IPS-15b (cell line): ENCODE data around the gene TUBB.
A peak's percentile ranks its signal among the peaks of the same experiment; 100 is the strongest.
"Not testable (repeated sequence)": the region's sequence is repeated elsewhere in the genome, so short reads cannot be mapped to it uniquely, and the experiment has no call there.

Experiments
- H3K27me3 ChIP-seq: one replicate; pipeline ENCODE4 v1.6.1; 2013; ENCODE audit warnings: low read length; ENCODE audit not compliant: control insufficient read depth, insufficient read depth
- H3K36me3 ChIP-seq: one replicate; pipeline ENCODE4 v1.6.1; 2013; ENCODE audit warnings: low read length; ENCODE audit not compliant: control insufficient read depth, insufficient read depth
- H3K4me1 ChIP-seq: one replicate; pipeline ENCODE4 v1.6.1; 2013; ENCODE audit warnings: mild to moderate bottlenecking, low read length; ENCODE audit not compliant: control insufficient read depth, insufficient read depth
- H3K4me3 ChIP-seq: one replicate; pipeline ENCODE4 v1.5.1; 2013; ENCODE audit warnings: low read depth, low read length
- H3K9ac ChIP-seq: one replicate; pipeline ENCODE4 v1.6.1; 2013; ENCODE audit warnings: low read depth, mild to moderate bottlenecking, low read length
- H3K9me3 ChIP-seq: one replicate; pipeline ENCODE4 v1.6.1; 2013; ENCODE audit warnings: mild to moderate bottlenecking, low read length; ENCODE audit not compliant: control insufficient read depth, insufficient read depth

The TUBB gene

GRCh38 chr6:30723843-30724741 lies 3.9 kb downstream of the TUBB start:
- H3K9ac ChIP-seq, H3K4me1 ChIP-seq, H3K4me3 ChIP-seq, H3K9me3 ChIP-seq, H3K27me3 ChIP-seq: not testable (repeated sequence)
- peaks cover 40% of the 10 kb centered on the region for H3K36me3 ChIP-seq

- Histone ChIP-seq H3K36me3 (peaks cover 44% of the 10 kb centered on the region), H3K4me1 (peaks cover 3% of the 10 kb centered on the region), H3K27me3 (no peaks in the 10 kb centered on the region), H3K4me3 (no peak overlapping the region), H3K9me3 (no peaks in the 10 kb centered on the region), H3K9ac (no peak overlapping the region)
These were observed 4.9 kb downstream of the TUBB start for GRCh38 chr6:30724906-30725667.

GRCh38 chr6:30725713-30726505 lies 5.8 kb downstream of the TUBB start:
- H3K4me1 ChIP-seq = peaks cover 3% of the 10 kb centered on the region
- no peaks in the 10 kb centered on the region for H3K9me3 ChIP-seq
- no peak overlapping the region for H3K4me3 ChIP-seq
- no peaks in the 10 kb centered on the region for H3K27me3 ChIP-seq
- H3K36me3 ChIP-seq = peaks cover 46% of the 10 kb centered on the region
- no peak overlapping the region for H3K9ac ChIP-seq

GRCh38 chr6:30726506-30727413 lies 6.6 kb downstream of the TUBB start:
- Histone ChIP-seq H3K9ac (no peak overlapping the region), H3K36me3 (peaks cover 42% of the 10 kb centered on the region), H3K4me1 (peaks cover 3% of the 10 kb centered on the region), H3K27me3 (no peaks in the 10 kb centered on the region), H3K4me3 (no peak overlapping the region), H3K9me3 (no peaks in the 10 kb centered on the region)

GRCh38 chr6:30727920-30728553 lies 7.9 kb downstream of the TUBB start:
- Histone ChIP-seq H3K4me3 (no peak overlapping the region), H3K9me3 (no peaks in the 10 kb centered on the region), H3K4me1 (peaks cover 1% of the 10 kb centered on the region), H3K9ac (no peak overlapping the region), H3K27me3 (no peaks in the 10 kb centered on the region), H3K36me3 (peaks cover 35% of the 10 kb centered on the region)

GRCh38 chr6:30730601-30731435 lies 10.7 kb downstream of the TUBB start:
- Histone ChIP-seq H3K9ac (no peak overlapping the region), H3K9me3 (no peaks in the 10 kb centered on the region), H3K36me3 (peaks cover 26% of the 10 kb centered on the region), H3K4me3 (peak overlapping the region; percentile 42), H3K4me1 (no peaks in the 10 kb centered on the region), H3K27me3 (no peaks in the 10 kb centered on the region)

GRCh38 chr6:30732237-30732943 lies 12.2 kb downstream of the TUBB start:
- H3K9me3 ChIP-seq = no peaks in the 10 kb centered on the region
- peaks cover 32% of the 10 kb centered on the region for H3K36me3 ChIP-seq
- no peak overlapping the region for H3K4me3 ChIP-seq
- no peaks in the 10 kb centered on the region for H3K27me3 ChIP-seq
- H3K9ac ChIP-seq = no peak overlapping the region
- H3K4me1 ChIP-seq = no peaks in the 10 kb centered on the region

GRCh38 chr6:30735668-30736314 lies 15.6 kb downstream of the TUBB start:
- H3K36me3 ChIP-seq = peaks cover 36% of the 10 kb centered on the region
- no peaks in the 10 kb centered on the region for H3K4me1 ChIP-seq
- no peaks in the 10 kb centered on the region for H3K9me3 ChIP-seq
- no peak overlapping the region for H3K4me3 ChIP-seq
- no peak overlapping the region for H3K9ac ChIP-seq
- H3K27me3 ChIP-seq = no peaks in the 10 kb centered on the region

- Histone ChIP-seq H3K9me3 (no peaks in the 10 kb centered on the region), H3K4me1 (no peaks in the 10 kb centered on the region), H3K36me3 (peaks cover 32% of the 10 kb centered on the region), H3K27me3 (no peaks in the 10 kb centered on the region), H3K4me3 (no peak overlapping the region), H3K9ac (no peak overlapping the region)
These were observed 18.4 kb downstream of the TUBB start for GRCh38 chr6:30738532-30738931.
